Measurements from ENCODE around the gene PPP1R15A. TPM values are rescaled to one million over a fixed set of nuclear protein-coding genes. Genes with fewer than 3 reads are reported as not detected.

Gene PPP1R15A
- total and polyA plus RNA-seq, 2 of the 8 experiments (the other 6 are each of a cell fraction or from before 2014, with no cell fraction given): 4.1 to 14.0 TPM

DNA sequence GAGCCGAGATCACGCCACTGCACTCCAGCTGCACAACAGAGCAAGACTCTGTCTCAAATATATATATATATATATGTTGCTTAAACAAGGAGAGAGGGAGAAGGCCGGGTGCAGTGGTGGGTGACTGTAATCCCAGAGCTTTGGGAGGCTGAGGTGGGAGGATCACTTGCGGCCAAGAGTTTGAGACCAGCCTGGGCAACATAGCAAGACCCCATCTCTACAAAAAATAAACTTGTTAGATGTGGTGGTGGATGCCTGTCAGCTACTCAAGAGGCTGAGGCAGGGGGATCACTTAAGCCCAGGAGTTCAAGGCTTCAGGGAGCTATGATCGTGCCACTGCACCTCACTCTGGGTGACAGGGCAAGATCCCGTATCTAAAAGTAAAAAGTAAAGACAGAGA, 30.6 kb upstream of the PPP1R15A start:
- Histone ChIP-seq H3K4me3 (ENCODE audit: extremely low read depth in 1 of 4, insufficient read depth in 2 of 4, low read depth in 3 of 4, low read length in 4 of 4) (no peak overlapping the region), H3K79me2 (ENCODE audit: control insufficient read depth in 1 of 2, insufficient read depth in 2 of 2, low read length in 2 of 2) (no peaks in the 10 kb centered on the region), H3K4me1 (replicated peaks in 1 of 4; ENCODE audit: control insufficient read depth in 3 of 4, insufficient read depth in 4 of 4, low read length in 3 of 4) (no peaks in the 10 kb centered on the region; a peak in 1 of 7 replicates), H2BK20ac (ENCODE audit: low read length) (no peak overlapping the region), H3K36me3 (ENCODE audit: control insufficient read depth in 2 of 4, insufficient read depth in 4 of 4, low read length in 3 of 4) (peaks cover under 1 to 15% (median 3%) of the 10 kb centered on the region in 4 experiments; a peak in 4 of 8 replicates), H4K20me1 (replicated peaks in 1 of 2; ENCODE audit: control insufficient read depth in 1 of 2, insufficient read depth in 2 of 2, low read length in 2 of 2) (no peaks in the 10 kb centered on the region), H3K23ac (ENCODE audit: insufficient read length) (no peak overlapping the region), H3K9ac (replicated peaks in 1 of 4; ENCODE audit: extremely low read depth in 1 of 4, low read depth in 3 of 4, low read length in 3 of 4) (no peak overlapping the region), H2BK5ac (ENCODE audit: low read depth, low read length) (no peak overlapping the region), H4K5ac (ENCODE audit: insufficient read length, low read depth, low read length) (no peak overlapping the region), H3K23me2 (ENCODE audit: low read depth, low read length) (peaks cover 4% of the 10 kb centered on the region; the same call in 1 of the 2 replicates), H3K56ac (replicated peaks; ENCODE audit: insufficient read length, low read depth, low read length) (no peak overlapping the region), H3K4me2 (ENCODE audit: insufficient read depth in 1 of 2, low read depth in 2 of 2, low read length in 2 of 2) (no peak overlapping the region), H3K18ac (ENCODE audit: extremely low read depth, low read length) (no peak overlapping the region), H4K8ac (ENCODE audit: extremely low read depth, insufficient read depth, low read length) (no peak overlapping the region), H2BK120ac (replicated peaks; ENCODE audit: low read depth, low read length) (no peak overlapping the region), H3K4ac (replicated peaks; ENCODE audit: insufficient read length, low read depth, low read length) (no peak overlapping the region), H3K79me1 (ENCODE audit: low read depth, low read length) (no peaks in the 10 kb centered on the region), H3K9me3 (ENCODE audit: insufficient read depth in 2 of 2, low read depth in 1 of 2, low read length in 1 of 2) (no peaks in the 10 kb centered on the region), H3K27me3 (replicated peaks in 1 of 4; ENCODE audit: control insufficient read depth in 3 of 4, extremely low read depth in 1 of 4, insufficient read depth in 3 of 4, low read length in 3 of 4) (no peaks in the 10 kb centered on the region), H3K14ac (ENCODE audit: insufficient read length) (no peak overlapping the region), H2AK5ac (ENCODE audit: low read depth, low read length) (no peak overlapping the region), H3K27ac (ENCODE audit: low read depth, low read length) (no peak overlapping the region), H2BK12ac (ENCODE audit: low read depth, low read length) (no peak overlapping the region), H2AFZ (ENCODE audit: low read length) (no peak overlapping the region), H2BK15ac (ENCODE audit: low read length) (no peak overlapping the region), H4K91ac (replicated peaks; ENCODE audit: insufficient read length, low read length) (no peak overlapping the region)
- CTCF ChIA-PET (ENCODE audit: partially characterized antibody): interaction anchor here (0.7 to 7.8 kb wide), 25 partner anchors 10 to 827 kb away, joined by 3 to 231 read pairs (median 6); no protein-coding TSS in a partner anchor
- FAIRE-seq (no peak), DNase-seq (ENCODE audit: low read depth in 1 of 2, low spot score in 2 of 2) (no peak)
- 90% methylated on average over 6 of the region's 6 CpGs; no CpG with 5 or more reads in 1 of the 2 experiments for WGBS, 2 experiments (ENCODE audit: extremely low coverage in 1 of 2, insufficient coverage in 1 of 2, insufficient read length in 1 of 2, insufficient replicate concordance in 2 of 2, low coverage in 1 of 2, low lambda C conversion rate in 2 of 2, missing lambda C conversion rate in 1 of 2)
- POLR2A ChIA-PET (ENCODE audit: partially characterized antibody): interaction anchor here (0.6 to 1.5 kb wide), 3 partner anchors 124 to 211 kb away, joined by 3 to 4 read pairs (median 4); partner anchors contain the start of gene FTL
- no peak for TF ChIP-seq GTF2F1 (IDR thresholded peaks at IDR 0.05; ENCODE audit: borderline replicate concordance, low read depth, low read length)
- no peak for TF ChIP-seq SIRT6 (IDR thresholded peaks at IDR 0.05; ENCODE audit: low read length)
- no peak for TF ChIP-seq CREB1 (IDR thresholded peaks at IDR 0.05)
- TF ChIP-seq RAD21 (IDR thresholded peaks at IDR 0.05 in 1 of 2, conservative IDR thresholded peaks at IDR 0.05 in 1 of 2; ENCODE audit: low read depth in 2 of 2, low read length in 2 of 2): no peak
- TF ChIP-seq SP1 (IDR thresholded peaks at IDR 0.05; ENCODE audit: low read depth, low read length): no peak
- no peak for TF ChIP-seq SIN3A (conservative IDR thresholded peaks at IDR 0.05 in 1 of 2, IDR thresholded peaks at IDR 0.05 in 1 of 2; ENCODE audit: low read depth in 1 of 2, low read length in 2 of 2)
- no peak for TF ChIP-seq GABPA (IDR thresholded peaks at IDR 0.05; ENCODE audit: borderline replicate concordance, insufficient read depth, low read length)
- TF ChIP-seq CTBP2 (IDR thresholded peaks at IDR 0.05; ENCODE audit: borderline replicate concordance, insufficient read depth, insufficient read length, low read length): no peak
- TF ChIP-seq RNF2 (IDR thresholded peaks at IDR 0.05; ENCODE audit: borderline replicate concordance, low read depth, low read length, missing control alignments, poor library complexity, severe bottlenecking): no peak

Data from H1 (cell line).